HepG2 (cell line): ENCODE measurements around the gene SURF6. TPM values are rescaled to one million over a fixed set of nuclear protein-coding genes. Genes with fewer than 3 reads are reported as not detected.

Experiments
- ATAC-seq: fragments of 200-7000 bp; cut with Tn5 transposase; 3 replicates; pipeline ENCODE4 v1.9.1; 2020; ENCODE audit warnings: mild to moderate bottlenecking, moderate library complexity
- BruUV-seq: library from RNA; stranded (reverse); fragments of 400-500 nt; replicated peaks from 2 replicates; lab custom pipeline; 2021; lab: Mats Ljungman, UMichigan
- CTCF ChIA-PET: fragments of 300-600 bp; formaldehyde crosslinking; extraction: SDS; loops from one replicate; lab custom pipeline; 2021; ENCODE audit warnings: low total read pairs, inconsistent platforms, low intra/inter-chr PET ratio; lab: Yijun Ruan, JAX
- POLR2A ChIA-PET: fragments of 350-600 bp; sonication (Branson Sonifier 250); formaldehyde crosslinking; loops from one replicate; lab custom pipeline; 2020; ENCODE audit warnings: antibody characterized with exemption, inconsistent platforms; lab: Yijun Ruan, JAX
- DNase-seq: peaks from one replicate; pipeline ENCODE4 v3.0.0-alpha.2; 2015; ENCODE audit warnings: low spot score
- FAIRE-seq: peaks from 3 replicates; lab custom pipeline; 2011; peaks lifted over from hg19 to GRCh38; lab: Jason Lieb, UNC
- H2AFZ ChIP-seq: one replicate; pipeline ENCODE4 v1.6.1; 2011; ENCODE audit warnings: low read length, inconsistent platforms
- H3K27ac ChIP-seq: fragments of 300-600 bp; 3 replicates; pipeline ENCODE4 v1.8.0; 2011; ENCODE audit warnings: mixed run types, mild to moderate bottlenecking, mixed read lengths, low read length, inconsistent platforms; ENCODE audit not compliant: insufficient read depth; ENCODE audit errors: extremely low read length
- H3K27me3 ChIP-seq, 2 experiments: fragments of 200-600 bp in 1 of 2; 2 replicates in 1 of 2; 3 replicates in 1 of 2; pipeline versions ENCODE4 v1.6.0 to v1.8.0; 2011; ENCODE audit warnings: low read length in 2 of 2, mild to moderate bottlenecking in 2 of 2, moderate library complexity in 2 of 2, inconsistent platforms in 1 of 2; ENCODE audit not compliant: insufficient read depth in 2 of 2, control insufficient read depth in 1 of 2
- H3K36me3 ChIP-seq, 2 experiments: fragments of 200-600 bp in 1 of 2; replicated peaks in 1 of 2; 2 replicates in 1 of 2; 3 replicates in 1 of 2; pipeline versions ENCODE4 v1.5.1 to v1.8.0; 2011; ENCODE audit warnings: low read length in 2 of 2, inconsistent platforms in 1 of 2; ENCODE audit not compliant: insufficient read depth in 2 of 2, control insufficient read depth in 1 of 2
- H3K4me1 ChIP-seq: 2 replicates; pipeline ENCODE4 v1.5.1; 2012; ENCODE audit warnings: low read length, inconsistent platforms; ENCODE audit not compliant: insufficient read depth
- H3K4me2 ChIP-seq: 2 replicates; pipeline ENCODE4 v1.6.0; 2011; ENCODE audit warnings: low read depth, low read length, inconsistent platforms
- H3K4me3 ChIP-seq, 3 experiments: fragments of 200-600 bp in 1 of 3; sonication (generic), shearing (Covaris generic) in 1 of 3; replicated peaks in 1 of 3; 2 replicates each; pipeline ENCODE4 v1.5.1; 2011 to 2016; ENCODE audit warnings: low read length in 3 of 3, inconsistent platforms in 2 of 3, low read depth in 2 of 3, mild to moderate bottlenecking in 2 of 3, control low read depth in 1 of 3, mixed read lengths in 1 of 3; ENCODE audit not compliant: insufficient read depth in 1 of 3
- H3K79me2 ChIP-seq: one replicate; pipeline ENCODE4 v1.6.1; 2011; ENCODE audit warnings: low read length, inconsistent platforms; ENCODE audit not compliant: insufficient read depth
- H3K9ac ChIP-seq: 2 replicates; pipeline ENCODE4 v1.6.0; 2011; ENCODE audit warnings: mild to moderate bottlenecking, low read depth, low read length, inconsistent platforms; ENCODE audit not compliant: insufficient read depth
- H3K9me3 ChIP-seq: 2 replicates; pipeline ENCODE4 v1.5.1; 2012; ENCODE audit warnings: mild to moderate bottlenecking, low read length
- H4K20me1 ChIP-seq: 2 replicates; pipeline ENCODE4 v1.6.0; 2011; ENCODE audit warnings: inconsistent platforms, mild to moderate bottlenecking, low read length, moderate library complexity; ENCODE audit not compliant: insufficient read depth
- ATF5 ChIP-seq: sonication (generic); formaldehyde crosslinking; IDR thresholded peaks from 2 replicates; pipeline ENCODE4 v1.4.0; 2020; ENCODE audit warnings: mild to moderate bottlenecking, low read depth, missing genetic modification reagents
- FIP1L1 ChIP-seq: fragments of 200-400 bp; formaldehyde crosslinking; IDR thresholded peaks from 2 replicates; pipeline ENCODE4 v1.6.1; 2018; ENCODE audit warnings: low read depth, mild to moderate bottlenecking, low read length, moderate library complexity, borderline replicate concordance; ENCODE audit not compliant: insufficient read depth
- FLYWCH1 ChIP-seq: sonication (generic); formaldehyde crosslinking; IDR thresholded peaks from 2 replicates; pipeline ENCODE4 v1.8.1; 2023; ENCODE audit warnings: mild to moderate bottlenecking, missing genetic modification reagents
- GATAD1 ChIP-seq: IDR thresholded peaks from 2 replicates; pipeline ENCODE4 v1.6.1; 2016; ENCODE audit warnings: missing genetic modification reagents, missing compliant biosample characterization
- HNRNPUL1 ChIP-seq: fragments of 200-400 bp; formaldehyde crosslinking; IDR thresholded peaks from 2 replicates; pipeline ENCODE4 v1.6.1; 2017; ENCODE audit warnings: low read depth, mild to moderate bottlenecking, low read length, moderate library complexity
- JDP2 ChIP-seq: sonication (generic); formaldehyde crosslinking; IDR thresholded peaks from 2 replicates; pipeline ENCODE4 v1.8.1; 2022; ENCODE audit warnings: missing genetic modification reagents, borderline replicate concordance
- KDM5A ChIP-seq: fragments of 200-600 bp; sonication (generic); IDR thresholded peaks from 2 replicates; pipeline ENCODE4 v1.7.0; 2018; ENCODE audit warnings: antibody characterized with exemption, mild to moderate bottlenecking, low read length, borderline replicate concordance
- PATZ1 ChIP-seq: sonication (generic); formaldehyde crosslinking; IDR thresholded peaks from 2 replicates; pipeline ENCODE4 v1.4.0; 2020; ENCODE audit warnings: missing genetic modification reagents
- PCBP1 ChIP-seq: fragments of 200-400 bp; formaldehyde crosslinking; IDR thresholded peaks from 2 replicates; pipeline ENCODE4 v1.6.1; 2017; ENCODE audit warnings: mild to moderate bottlenecking, low read depth, low read length, borderline replicate concordance
- PRPF4 ChIP-seq: fragments of 200-400 bp; formaldehyde crosslinking; IDR thresholded peaks from 2 replicates; pipeline ENCODE4 v1.6.1; 2016; ENCODE audit warnings: low read length, low read depth; ENCODE audit not compliant: poor library complexity, severe bottlenecking
- REPIN1 ChIP-seq: sonication (generic); formaldehyde crosslinking; IDR thresholded peaks from 2 replicates; pipeline ENCODE4 v1.8.0; 2022; ENCODE audit warnings: missing genetic modification reagents, low read depth, mild to moderate bottlenecking, borderline replicate concordance
- SAFB2 ChIP-seq: sonication (generic); formaldehyde crosslinking; IDR thresholded peaks from 2 replicates; pipeline ENCODE4 v1.5.1; 2020; ENCODE audit warnings: missing genetic modification reagents, low read depth, mild to moderate bottlenecking, borderline replicate concordance
- TFE3 ChIP-seq: IDR thresholded peaks from 2 replicates; pipeline ENCODE4 v1.6.1; 2016
- ZNF263 ChIP-seq: sonication (generic); formaldehyde crosslinking; IDR thresholded peaks from 2 replicates; pipeline ENCODE4 v1.4.0; 2020; ENCODE audit warnings: missing genetic modification reagents
- ZNF503 ChIP-seq: sonication (generic); formaldehyde crosslinking; IDR thresholded peaks from 2 replicates; pipeline ENCODE4 v1.4.0; 2020; ENCODE audit warnings: missing genetic modification reagents
- ZNF75D ChIP-seq: sonication (generic); formaldehyde crosslinking; IDR thresholded peaks from 2 replicates; pipeline ENCODE4 v1.8.1; 2023; ENCODE audit warnings: missing genetic modification reagents, mild to moderate bottlenecking, borderline replicate concordance
- ZNF790 ChIP-seq: sonication (generic); formaldehyde crosslinking; IDR thresholded peaks from 2 replicates; pipeline ENCODE4 v1.8.0; 2022; ENCODE audit warnings: missing genetic modification reagents, mild to moderate bottlenecking, borderline replicate concordance
- ZNF850 ChIP-seq: sonication (generic); formaldehyde crosslinking; conservative IDR thresholded peaks from 2 replicates; pipeline ENCODE4 v1.9.0; 2021; ENCODE audit warnings: mild to moderate bottlenecking, missing genetic modification reagents
- ZSCAN9 ChIP-seq: IDR thresholded peaks from 2 replicates; pipeline ENCODE4 v1.6.1; 2016; ENCODE audit warnings: borderline replicate concordance
- WGBS: methylation state at CpG from one replicate; pipeline ENCODE4 v1.1.6; 2017; ENCODE audit warnings: low lambda C conversion rate; 5-methylcytosine and 5-hydroxymethylcytosine counted together
- in situ Hi-C: cut with HindIII; loops from 2 replicates; pipeline ENCODE4 v1.10.0; 2017; ENCODE audit warnings: low pct_unique_long_range_greater_than_20kb; ENCODE audit not compliant: extremely low pct_ligation_motif_present
- intact Hi-C: fragments of 100-400 bp; cut with micrococcal nuclease; formaldehyde crosslinking; loops from one replicate; pipeline ENCODE4 v1.10.0; 2022; ENCODE audit not compliant: unreplicated experiment
- polyA plus RNA-seq, 8 experiments: library from polyadenylated mRNA; depleted of rRNA in 3 of 8; stranded (reverse) in 7 of 8; unstranded in 1 of 8; fragments of >200 nt; fragmentation: Illumina TruSeq in 4 of 8; extraction: Trizol in 4 of 8; gene quantifications; 2 replicates each; pipeline versions ENCODE4 v1.2.1 to v1.2.3, GENCODE V29; 2011 to 2016; ENCODE audit warnings: low read depth in 4 of 8, missing spikeins in 1 of 8, mixed read lengths in 1 of 8; ENCODE audit not compliant: insufficient read depth in 1 of 8
- total RNA-seq, 5 experiments: library from RNA; depleted of rRNA; stranded (reverse); fragments of >200 nt; fragmentation: Illumina TruSeq; extraction: Trizol; gene quantifications; 2 replicates each; pipeline ENCODE4 v1.2.3, GENCODE V29; 2016; ENCODE audit warnings: low read depth in 1 of 5

Gene SURF6
- total and polyA plus RNA-seq, 2 of the 13 experiments (the other 11 are each of a cell fraction or from before 2014, with no cell fraction given) = 5.9 to 14.7 TPM

- no peaks in the 10 kb centered on the region for H3K9me3 ChIP-seq
- POLR2A ChIA-PET = no interaction called here
- H2AFZ ChIP-seq = no peak overlapping the region
- peaks cover 7% of the 10 kb centered on the region for H4K20me1 ChIP-seq
- DNase-seq (no peak), ATAC-seq (no peak), FAIRE-seq (no peak)
- BruUV-seq = no TSS peak
- H3K9ac ChIP-seq = no peak overlapping the region
- in situ Hi-C loops = no loop called here
- H3K36me3 ChIP-seq = peaks cover 8 to 64% of the 10 kb centered on the region in 2 experiments
- CTCF ChIA-PET = no interaction called here
- 98% methylated on average over 12 of the region's 12 CpGs for WGBS
- intact Hi-C loops = no loop called here
- TF ChIP-seq ZNF75D (CRISPR knock-in tag) = no peak
- TF ChIP-seq PATZ1 = no peak
- no peak for TF ChIP-seq ZSCAN9 (CRISPR knock-in tag)
- TF ChIP-seq FIP1L1 = no peak
- no peak for TF ChIP-seq ZNF850 (CRISPR knock-in tag)
- TF ChIP-seq ZNF503 (CRISPR knock-in tag) = no peak
- TF ChIP-seq ZNF263 (CRISPR knock-in tag) = no peak
- TF ChIP-seq PCBP1 = no peak
- TF ChIP-seq ZNF790 (CRISPR knock-in tag) = no peak
- no peak for TF ChIP-seq GATAD1 (CRISPR knock-in tag)
- TF ChIP-seq FLYWCH1 (CRISPR knock-in tag) = no peak
- no peak for TF ChIP-seq SAFB2 (CRISPR knock-in tag)
- TF ChIP-seq HNRNPUL1 = no peak
- no peak for TF ChIP-seq KDM5A
- TF ChIP-seq PRPF4 = no peak
- TF ChIP-seq ATF5 (CRISPR knock-in tag) = no peak
- no peak for TF ChIP-seq REPIN1 (CRISPR knock-in tag)
- no peak for TF ChIP-seq TFE3 (CRISPR knock-in tag)
- TF ChIP-seq JDP2 (CRISPR knock-in tag) = no peak
- H3K27ac ChIP-seq = no peak overlapping the region
- no peak overlapping the region for H3K4me2 ChIP-seq
- no peak overlapping the region for H3K4me3 ChIP-seq
- H3K79me2 ChIP-seq = peaks cover 34% of the 10 kb centered on the region
- H3K4me1 ChIP-seq = peaks cover 23% of the 10 kb centered on the region
- H3K27me3 ChIP-seq = no peaks in the 10 kb centered on the region; a peak in 1 of 5 replicates
Observed at GRCh38 chr9:133344979-133345378, 9.0 kb upstream of the SURF6 start.
